Suprapubic skin (tissue), 4 donors: ENCODE data around the gene USP6NL. TPM values are rescaled to one million over a fixed set of nuclear protein-coding genes. Genes with fewer than 3 reads are reported as not detected.

ENCODE experiments used
- DNase-seq, 2 donors: peaks; one replicate each; pipeline ENCODE4 v3.0.0-alpha.2; 2019; ENCODE audit warnings: low spot score in 2 of 2
- H3K27ac ChIP-seq: fragments of 200-600 bp; sonication (generic); one replicate; pipeline ENCODE4 v1.5.1; 2019
- H3K27me3 ChIP-seq: fragments of 200-600 bp; sonication (generic); one replicate; pipeline ENCODE4 v1.5.1; 2019
- H3K36me3 ChIP-seq: fragments of 200-600 bp; sonication (generic); one replicate; pipeline ENCODE4 v1.5.1; 2019
- H3K4me1 ChIP-seq: fragments of 200-600 bp; sonication (generic); one replicate; pipeline ENCODE4 v1.5.1; 2019
- H3K4me3 ChIP-seq: fragments of 200-600 bp; sonication (generic); one replicate; pipeline ENCODE4 v1.5.1; 2019; ENCODE audit warnings: mild to moderate bottlenecking
- H3K9me3 ChIP-seq: fragments of 200-600 bp; sonication (generic); one replicate; pipeline ENCODE4 v1.5.1; 2019
- CTCF ChIP-seq, 2 donors: fragments of 200-600 bp in 1 of 2; fragments of 450-650 bp in 1 of 2; sonication (generic) in 1 of 2; IDR thresholded peaks; one replicate each; pipeline ENCODE4 v1.5.1; 2016 to 2019; ENCODE audit warnings: antibody characterized with exemption in 2 of 2, mild to moderate bottlenecking in 1 of 2, moderate library complexity in 1 of 2
- EP300 ChIP-seq: sonication (generic); formaldehyde crosslinking; IDR thresholded peaks from one replicate; pipeline ENCODE4 v1.6.1; 2017; ENCODE audit warnings: antibody characterized with exemption
- POLR2A ChIP-seq, 2 donors: fragments of 450-650 bp; IDR thresholded peaks; one replicate each; pipeline ENCODE4 v1.6.1; 2017; ENCODE audit warnings: antibody characterized with exemption in 2 of 2, mild to moderate bottlenecking in 2 of 2, moderate library complexity in 2 of 2
- POLR2AphosphoS5 ChIP-seq, 3 donors: sonication (generic); formaldehyde crosslinking; IDR thresholded peaks; one replicate each; pipeline ENCODE4 v1.6.1; 2017; ENCODE audit warnings: antibody characterized with exemption in 3 of 3
- WGBS: methylation state at CpG from one replicate; pipeline ENCODE4 v1.1.5; 2018; 5-methylcytosine and 5-hydroxymethylcytosine counted together
- total RNA-seq, 4 donors: library from RNA; depleted of rRNA; stranded (reverse); fragments of >200 nt; gene quantifications; one replicate each; pipeline ENCODE4 v1.1.0, GENCODE V29; 2016

Gene USP6NL
- total RNA-seq, 4 donors from 2014 or later, result 23.2 to 33.8 (median 27.7) TPM

GRCh38 chr10:11511321-11511720 lies 100.1 kb downstream of the USP6NL start:
- Histone ChIP-seq H3K4me1 (peaks cover 5% of the 10 kb centered on the region), H3K27me3 (no peaks in the 10 kb centered on the region)
- TF ChIP-seq POLR2AphosphoS5 (IDR thresholded peaks at IDR 0.05) (no peak), POLR2A (IDR thresholded peaks at IDR 0.05) (no peak), CTCF (IDR thresholded peaks at IDR 0.05) (no peak), EP300 (no peak)

DNA sequence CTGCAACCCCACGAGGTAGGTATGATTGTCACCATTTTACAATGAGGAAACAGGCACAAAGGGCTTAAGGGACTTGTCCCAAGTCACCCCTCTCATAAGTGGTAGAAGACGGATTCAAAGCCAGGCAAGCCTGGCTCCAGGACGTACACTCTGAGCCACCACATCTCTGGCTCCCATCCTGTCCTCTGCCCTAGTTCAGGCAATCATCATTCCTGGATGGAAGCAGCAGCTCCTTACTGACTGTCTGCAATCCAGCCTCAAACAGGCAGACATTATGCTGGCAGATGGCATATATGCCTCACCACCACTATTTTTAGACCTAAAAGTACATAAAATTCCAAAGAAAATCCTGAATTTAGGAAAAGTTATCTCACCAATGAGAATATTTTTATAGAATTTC lies 100.7 kb downstream of the USP6NL start:
- H3K27me3 ChIP-seq, result no peaks in the 10 kb centered on the region
- TF ChIP-seq EP300 (no peak), POLR2AphosphoS5 (IDR thresholded peaks at IDR 0.05) (no peak), CTCF (IDR thresholded peaks at IDR 0.05) (no peak), POLR2A (IDR thresholded peaks at IDR 0.05) (no peak)
- no peak overlapping the region for H3K4me3 ChIP-seq
- 84% methylated on average over 3 of the region's 3 CpGs for WGBS
- DNase-seq, result no peak
- H3K9me3 ChIP-seq, result no peaks in the 10 kb centered on the region
- no peaks in the 10 kb centered on the region for H3K4me1 ChIP-seq
- H3K27ac ChIP-seq, result no peak overlapping the region
- peaks cover 8% of the 10 kb centered on the region for H3K36me3 ChIP-seq

More at GRCh38 chr10:11511321-11511720, 100.1 kb downstream of the USP6NL start:
- no peak overlapping the region for H3K4me3 ChIP-seq
- H3K9me3 ChIP-seq, result no peaks in the 10 kb centered on the region
- no peak overlapping the region for H3K27ac ChIP-seq
- peaks cover 8% of the 10 kb centered on the region for H3K36me3 ChIP-seq
- no peak for DNase-seq

DNA sequence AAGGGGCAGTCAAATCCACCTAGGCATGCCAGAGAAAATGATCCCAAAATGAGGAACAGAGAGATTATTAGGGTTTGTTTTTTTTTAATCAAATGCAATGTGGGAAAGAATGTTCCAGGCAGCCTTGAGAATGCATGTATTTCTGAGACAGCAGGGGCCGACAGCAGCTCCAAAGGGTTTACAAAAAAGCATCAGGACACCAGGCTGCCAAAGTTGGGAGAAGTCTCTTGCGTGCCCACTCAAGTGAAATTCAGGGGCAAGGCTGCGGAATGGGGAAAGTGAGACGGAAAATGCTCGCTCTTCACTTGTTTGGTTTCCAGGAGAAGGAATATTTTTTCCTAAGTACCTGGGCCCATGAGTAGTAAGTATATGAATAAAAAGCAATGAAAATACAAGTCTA lies 101.2 kb downstream of the USP6NL start:
- 93% methylated on average over 5 of the region's 5 CpGs for WGBS
- DNase-seq, result no peak
- Histone ChIP-seq H3K27me3 (no peaks in the 10 kb centered on the region), H3K27ac (no peak overlapping the region), H3K9me3 (no peaks in the 10 kb centered on the region), H3K36me3 (peaks cover 8% of the 10 kb centered on the region), H3K4me1 (no peaks in the 10 kb centered on the region), H3K4me3 (no peak overlapping the region)
- TF ChIP-seq EP300 (no peak), POLR2A (IDR thresholded peaks at IDR 0.05) (no peak), POLR2AphosphoS5 (IDR thresholded peaks at IDR 0.05) (no peak), CTCF (IDR thresholded peaks at IDR 0.05) (no peak)

- TF ChIP-seq POLR2A (IDR thresholded peaks at IDR 0.05), result no peak
- no peak for TF ChIP-seq CTCF (IDR thresholded peaks at IDR 0.05)
- no peak for TF ChIP-seq EP300
- no peak for TF ChIP-seq POLR2AphosphoS5 (IDR thresholded peaks at IDR 0.05)
- no peaks in the 10 kb centered on the region for H3K27me3 ChIP-seq
Measured at GRCh38 chr10:11509036-11509435, 102.4 kb downstream of the USP6NL start.

GRCh38 chr10:11506247-11506789 lies 105.1 kb downstream of the USP6NL start:
- no peak overlapping the region for H3K27ac ChIP-seq
- peaks cover 8% of the 10 kb centered on the region for H3K36me3 ChIP-seq
- DNase-seq, result no peak
- no peak overlapping the region for H3K4me3 ChIP-seq
- WGBS, result 90% methylated on average over 3 of the region's 3 CpGs
- no peaks in the 10 kb centered on the region for H3K4me1 ChIP-seq
- H3K27me3 ChIP-seq, result no peaks in the 10 kb centered on the region
- TF ChIP-seq POLR2A (IDR thresholded peaks at IDR 0.05), result no peak
- no peaks in the 10 kb centered on the region for H3K9me3 ChIP-seq

More at GRCh38 chr10:11509036-11509435, 102.4 kb downstream of the USP6NL start:
- Histone ChIP-seq H3K4me1 (no peaks in the 10 kb centered on the region), H3K9me3 (no peaks in the 10 kb centered on the region), H3K4me3 (no peak overlapping the region), H3K36me3 (peaks cover 8% of the 10 kb centered on the region), H3K27ac (no peak overlapping the region)
- 95% methylated on average over 5 of the region's 5 CpGs for WGBS
- DNase-seq, result no peak

DNA sequence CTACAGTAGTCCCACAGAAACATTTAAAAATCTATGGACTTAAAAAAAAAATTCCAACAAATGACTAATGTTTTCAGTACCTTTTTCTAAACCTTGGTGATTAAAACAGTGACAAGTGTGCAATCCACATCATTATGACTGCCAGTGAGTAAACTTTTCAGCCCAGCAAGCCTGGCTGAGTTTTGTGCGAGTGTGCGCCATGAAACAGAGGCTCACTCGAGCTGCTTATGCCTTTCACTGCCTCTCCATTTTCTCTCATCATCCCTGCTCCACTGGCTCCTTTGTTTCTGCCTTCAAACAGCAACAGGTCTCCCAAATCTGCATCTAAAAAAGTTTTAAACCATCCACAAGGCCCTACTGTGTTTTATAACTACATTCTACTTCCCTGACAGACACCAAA lies 105.8 kb downstream of the USP6NL start:
- 90% methylated on average over 3 of the region's 3 CpGs for WGBS

More for the DNA sequence above, 105.8 kb downstream of the USP6NL start:
- H3K27ac ChIP-seq, result no peak overlapping the region
- no peaks in the 10 kb centered on the region for H3K9me3 ChIP-seq
- no peaks in the 10 kb centered on the region for H3K27me3 ChIP-seq
- no peaks in the 10 kb centered on the region for H3K4me1 ChIP-seq
- DNase-seq, result no peak
- no peak for TF ChIP-seq CTCF (IDR thresholded peaks at IDR 0.05)
- no peak for TF ChIP-seq POLR2A (IDR thresholded peaks at IDR 0.05)
- no peak for TF ChIP-seq EP300
- TF ChIP-seq POLR2AphosphoS5 (IDR thresholded peaks at IDR 0.05), result no peak
- H3K36me3 ChIP-seq, result peaks cover 8% of the 10 kb centered on the region
- no peak overlapping the region for H3K4me3 ChIP-seq
